Hematopoietic multipotent progenitor cell treated with erythropoietin and hydrocortisone succinate and interleukin-3 and kit ligand, for 4 days (in vitro differentiated cells): Measurements from ENCODE around the gene MYEOV.

ENCODE experiments used
- DNase-seq: peaks from one replicate; pipeline ENCODE4 v3.0.0-alpha.2; 2015

MYEOV gene

DNA sequence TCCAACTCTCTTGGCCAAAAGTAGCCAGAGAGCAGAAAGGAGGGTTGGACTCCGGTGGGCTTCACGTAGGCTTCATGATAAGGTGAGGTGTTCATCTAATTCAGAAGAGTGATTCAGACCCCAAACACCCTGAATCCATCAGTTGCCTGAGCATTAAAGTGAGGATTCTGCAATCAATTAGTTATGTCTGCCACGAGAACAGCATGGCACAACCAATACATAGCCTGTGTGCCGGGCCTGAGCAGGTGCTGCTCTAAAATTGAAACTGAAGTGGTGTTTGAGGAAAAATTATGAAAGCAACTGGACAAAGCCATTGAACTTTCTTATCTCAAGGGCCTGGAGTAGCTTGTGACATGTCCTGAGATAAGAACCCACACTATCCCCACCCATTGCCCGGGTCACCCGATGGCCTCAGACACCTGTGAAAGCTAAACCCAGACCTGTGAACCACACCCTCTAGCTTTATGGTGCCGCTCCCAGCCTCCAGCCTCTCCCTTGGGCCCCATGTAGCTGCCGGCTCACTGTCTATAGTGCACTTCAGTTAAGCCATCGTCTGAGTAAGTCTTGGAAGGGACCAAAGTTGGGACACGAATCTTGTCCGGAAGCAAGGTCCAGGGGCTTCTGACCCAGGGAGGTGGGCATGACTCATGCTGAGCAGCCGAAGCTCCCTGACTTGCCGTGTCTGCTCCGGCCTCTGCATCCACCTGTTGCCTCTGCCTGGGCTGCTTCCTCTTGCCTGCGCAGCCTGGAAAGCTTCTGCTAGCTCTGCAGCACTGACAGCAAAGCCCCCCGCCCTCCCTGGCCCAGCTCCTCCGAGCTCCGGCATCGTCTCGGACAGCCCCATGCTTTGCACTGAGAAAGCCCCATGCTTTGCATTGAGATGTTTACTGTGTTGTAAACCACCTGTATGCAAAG lies 5.7 kb upstream of the MYEOV start:
- no peak for DNase-seq

GRCh38 chr11:69288883-69289242 lies 5.1 kb upstream of the MYEOV start:
- DNase-seq = no peak

GRCh38 chr11:69290806-69291205 lies 3.1 kb upstream of the MYEOV start:
- DNase-seq = no peak

DNA sequence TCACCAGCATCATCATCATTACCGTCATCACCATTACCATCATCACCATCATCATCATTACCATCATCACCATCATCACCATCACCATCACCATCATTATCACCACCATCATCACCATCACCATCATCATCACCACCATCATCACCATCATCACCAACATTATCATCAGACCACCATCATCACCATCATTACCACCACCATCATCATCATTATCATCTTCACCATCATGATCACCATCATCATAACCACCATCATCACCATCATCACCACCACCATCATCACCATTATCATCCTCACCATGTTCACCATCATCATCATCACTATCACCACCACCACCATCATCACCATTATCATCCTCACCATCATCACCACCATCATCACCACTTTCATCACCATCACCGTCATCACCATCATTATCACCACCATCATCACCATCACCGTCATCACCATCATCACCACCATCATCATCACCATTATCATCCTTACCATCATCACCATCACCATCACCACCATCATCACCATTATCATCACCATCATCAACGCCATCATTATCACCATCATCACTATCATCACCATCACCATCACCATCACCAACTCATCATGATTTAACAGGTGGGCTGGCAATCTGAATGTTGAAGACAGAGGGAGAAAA lies 2.4 kb upstream of the MYEOV start:
- no peak for DNase-seq

DNA sequence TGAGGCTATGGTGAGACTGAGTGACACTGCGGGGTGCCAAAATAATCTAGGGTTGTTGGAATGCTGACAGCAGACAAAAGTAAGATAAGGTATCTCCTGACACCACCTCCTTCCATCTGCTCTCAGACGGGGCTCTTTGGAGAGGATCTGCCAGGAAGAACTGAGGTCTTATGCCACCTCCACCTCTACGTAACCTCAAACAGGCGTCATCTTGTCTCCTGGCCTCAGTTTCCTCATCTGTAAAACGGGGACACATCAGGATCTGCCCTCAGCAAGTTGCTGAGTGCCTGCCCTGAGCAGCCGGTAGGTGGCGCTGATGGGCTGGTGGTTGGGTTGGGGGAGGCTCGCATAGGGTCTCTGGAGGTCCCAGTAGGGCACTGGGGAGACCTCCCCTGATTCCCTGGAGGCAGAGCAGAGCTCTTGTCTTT lies 1.7 kb upstream of the MYEOV start:
- peak; percentile 62 for DNase-seq

DNA sequence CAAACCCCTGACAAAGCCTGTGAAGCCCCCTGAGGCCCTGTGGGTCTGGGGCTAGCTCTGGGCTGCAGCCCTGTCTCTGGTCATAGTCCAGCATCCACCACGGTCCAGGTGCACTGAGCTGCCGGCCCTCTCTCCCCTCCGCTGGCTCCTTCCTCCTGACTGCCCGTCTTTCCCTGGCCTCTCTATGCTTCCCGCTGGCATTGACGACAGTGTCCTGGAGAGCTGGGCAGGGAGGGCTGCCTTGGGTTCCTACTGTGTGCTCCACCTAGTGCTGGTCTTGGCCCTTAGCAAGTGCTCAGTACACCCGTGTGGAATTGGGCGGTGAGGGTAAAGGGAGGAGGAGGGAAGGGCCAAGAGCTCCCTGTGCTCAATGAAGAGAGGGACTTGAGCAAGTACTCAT lies 868 bp upstream of the MYEOV start:
- DNase-seq = peak; percentile 43

DNA sequence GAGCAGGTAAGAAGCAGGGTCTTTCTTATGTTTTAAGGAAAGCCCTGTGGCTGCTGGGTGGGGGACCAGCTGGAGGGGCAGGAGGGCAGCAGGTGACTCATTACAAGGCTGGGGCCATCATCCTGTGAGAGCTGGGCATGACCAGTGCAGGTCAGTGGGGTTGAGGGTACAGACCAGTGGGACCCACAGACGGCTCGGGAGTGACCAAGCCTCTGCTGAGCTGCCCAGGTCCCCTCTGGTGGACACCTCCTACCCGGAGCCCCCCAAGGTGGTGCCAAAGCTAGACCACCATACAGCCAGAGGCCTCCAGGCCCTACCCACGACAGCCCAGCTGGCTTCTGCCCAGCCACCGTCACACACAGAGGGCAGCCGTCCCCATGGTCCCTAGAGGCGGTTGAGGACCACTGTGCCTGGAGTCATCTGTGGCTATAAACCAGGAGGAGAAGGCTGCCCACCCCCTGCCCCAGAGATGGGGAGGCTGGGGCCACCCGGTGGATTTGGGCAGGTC lies 670 bp downstream of the MYEOV start:
- DNase-seq = no peak

GRCh38 chr11:69295079-69295994 lies 1.4 kb downstream of the MYEOV start:
- DNase-seq = no peak

DNA sequence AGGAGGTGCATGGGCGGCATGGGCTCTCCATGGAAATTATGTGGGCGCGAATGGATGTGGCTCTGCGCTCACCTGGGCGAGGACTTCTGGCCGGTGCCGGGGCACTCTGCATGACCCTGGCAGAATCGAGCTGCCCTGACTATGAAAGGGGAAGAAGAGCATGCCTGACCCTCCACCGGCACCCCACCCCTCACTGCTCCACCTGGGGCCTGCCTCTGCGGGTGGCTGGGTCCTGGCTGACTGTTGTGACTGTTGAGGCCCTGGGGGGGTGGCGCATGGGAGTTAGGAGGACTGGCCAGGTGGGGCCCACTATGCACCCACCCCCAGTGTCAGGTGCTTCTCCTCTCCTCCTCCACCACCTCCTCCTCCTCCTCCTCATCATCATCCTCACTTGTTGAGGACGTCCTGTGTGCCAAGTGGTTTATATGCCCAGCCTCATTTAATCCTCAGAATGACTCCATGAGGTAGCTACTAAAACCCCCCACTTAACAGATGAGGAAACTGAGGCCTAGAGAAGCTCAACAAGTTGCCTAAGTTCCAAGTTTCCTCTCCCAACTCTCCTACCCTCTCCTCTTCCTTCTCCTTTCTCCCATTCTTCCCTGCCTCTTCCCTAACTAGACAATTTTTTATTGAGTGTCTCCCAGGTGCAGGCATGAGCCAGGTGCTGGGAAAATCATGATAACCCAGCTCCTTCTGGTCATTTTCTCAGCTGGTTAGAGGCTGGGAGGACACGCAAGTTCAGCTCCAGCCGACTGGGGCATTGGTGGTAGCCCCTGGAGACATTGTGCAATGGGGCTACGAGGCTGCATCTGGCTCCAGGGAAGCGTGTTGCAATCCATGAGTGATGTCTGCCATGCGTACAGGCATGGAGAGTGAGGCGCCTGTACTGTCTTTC lies 2.3 kb downstream of the MYEOV start:
- DNase-seq = peak; percentile 81

- DNase-seq = peak; percentile 98
Measured at GRCh38 chr11:69296890-69297786, 3.2 kb downstream of the MYEOV start.

- DNase-seq = peak; percentile 60
Measured at GRCh38 chr11:69297787-69298266, 3.9 kb downstream of the MYEOV start.

DNA sequence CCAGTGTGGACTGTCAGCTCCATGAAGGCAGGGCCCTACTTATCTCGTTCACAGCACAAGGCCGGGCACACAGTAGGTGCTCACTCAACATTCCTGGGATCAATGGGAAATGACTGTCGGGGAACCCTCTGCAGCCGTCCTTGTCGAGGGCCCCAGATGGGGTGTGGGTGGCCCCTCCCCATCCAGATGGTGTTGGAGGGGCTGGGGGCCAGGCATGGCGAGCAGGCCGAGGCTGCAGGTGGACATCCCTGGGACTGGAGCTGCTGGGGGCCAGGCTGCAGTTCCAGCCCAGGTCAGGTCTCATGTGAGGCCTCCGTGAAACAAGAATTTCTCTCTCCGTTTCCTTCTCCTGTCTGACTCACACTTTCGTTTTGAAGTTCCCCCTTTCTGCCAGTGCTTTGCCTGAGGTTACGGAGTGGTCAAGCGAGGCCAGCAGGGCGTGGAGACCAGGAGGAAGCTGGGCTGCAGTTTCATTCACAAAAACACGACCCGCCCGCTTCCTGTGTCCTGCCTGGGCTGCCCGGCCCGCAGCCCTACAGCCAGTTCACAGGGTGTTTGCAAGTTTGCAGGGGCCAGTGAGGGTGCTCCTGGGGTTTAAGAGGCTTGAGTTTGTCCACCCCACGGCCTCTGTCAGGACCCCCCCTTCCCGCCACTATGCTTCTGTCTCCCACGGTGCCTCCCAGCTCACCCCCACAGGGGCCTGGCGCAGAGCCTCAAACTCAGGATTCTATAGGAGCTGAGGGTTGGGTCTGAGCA lies 4.5 kb downstream of the MYEOV start:
- peak; percentile 86 for DNase-seq

- no peak for DNase-seq
Measured at GRCh38 chr11:69299023-69299461, 5.1 kb downstream of the MYEOV start.

DNA sequence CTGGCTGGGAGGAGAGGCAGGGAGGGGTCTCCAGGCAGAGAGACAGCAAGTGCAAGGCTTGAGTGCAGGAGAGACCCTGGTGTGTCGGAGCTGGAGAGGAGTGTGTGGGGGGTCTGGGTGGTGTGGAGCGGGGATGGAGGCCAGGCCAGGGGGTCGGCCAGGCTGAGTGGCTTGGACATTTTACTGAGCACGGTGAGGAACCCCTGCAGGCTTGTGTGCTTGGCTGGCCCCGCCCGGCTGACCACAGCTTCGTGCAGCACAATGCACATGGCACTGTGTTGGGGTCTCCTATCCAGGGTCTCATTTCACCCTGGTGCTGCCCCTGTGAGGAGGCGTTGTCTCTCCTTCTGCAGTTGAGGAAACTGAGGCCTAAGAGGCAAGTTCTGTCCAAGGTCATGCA lies 5.6 kb downstream of the MYEOV start:
- no peak for DNase-seq

GRCh38 chr11:69300120-69301060 lies 6.4 kb downstream of the MYEOV start:
- DNase-seq = peak; percentile 58

DNA sequence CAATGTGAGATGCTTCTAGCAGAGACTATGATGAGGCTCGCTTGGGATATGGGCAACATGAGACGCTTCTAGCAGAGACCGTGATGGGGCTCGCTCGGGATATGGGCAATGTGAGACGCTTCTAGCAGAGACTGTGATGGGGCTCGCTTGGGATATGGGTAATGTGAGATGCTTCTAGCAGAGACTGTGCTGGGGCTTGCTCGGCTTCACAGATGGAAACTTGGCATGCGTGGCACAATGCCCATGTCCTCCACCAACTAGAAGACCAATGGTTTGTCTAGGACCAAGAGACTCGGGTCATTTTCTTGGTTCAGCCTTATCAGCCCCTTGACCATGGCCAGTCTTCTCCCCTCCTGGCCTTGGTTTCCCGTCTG lies 7.1 kb downstream of the MYEOV start:
- no peak for DNase-seq

GRCh38 chr11:69301455-69302401 lies 7.8 kb downstream of the MYEOV start:
- peak; percentile 70 for DNase-seq
